GM20000 (cell line): ENCODE measurements around the gene FOCAD.

Experiments used
- DNase-seq: peaks from one replicate; pipeline ENCODE4 v3.0.0; 2012; ENCODE audit warnings: low spot score
- CTCF ChIP-seq: IDR thresholded peaks from 2 replicates; pipeline ENCODE4 v1.5.1; 2012; ENCODE audit warnings: mild to moderate bottlenecking, control low read depth; ENCODE audit errors: extremely low read depth, missing control alignments

Gene FOCAD

GRCh38 chr9:20782289-20782688 is 98.2 kb downstream of the FOCAD start:
- no peak for DNase-seq
- TF ChIP-seq CTCF, result no peak

GRCh38 chr9:20783057-20784038 is 99.3 kb downstream of the FOCAD start:
- TF ChIP-seq CTCF, result no peak
- DNase-seq, result peak; percentile 10

GRCh38 chr9:20784196-20784595 is 100.1 kb downstream of the FOCAD start:
- no peak for DNase-seq
- TF ChIP-seq CTCF, result no peak

- no peak for DNase-seq
- no peak for TF ChIP-seq CTCF
Measured at GRCh38 chr9:20786807-20787206, 102.7 kb downstream of the FOCAD start.

GRCh38 chr9:20788526-20789451 is 104.7 kb downstream of the FOCAD start:
- no peak for TF ChIP-seq CTCF
- no peak for DNase-seq

GRCh38 chr9:20790721-20791120 is 106.7 kb downstream of the FOCAD start:
- no peak for TF ChIP-seq CTCF
- DNase-seq, result no peak

- no peak for TF ChIP-seq CTCF
Measured at GRCh38 chr9:20791682-20792081, 107.6 kb downstream of the FOCAD start.

More at GRCh38 chr9:20791682-20792081, 107.6 kb downstream of the FOCAD start:
- DNase-seq, result no peak
